Measurements from ENCODE around the gene SLIT3. TPM values are rescaled to one million over a fixed set of nuclear protein-coding genes. Genes with fewer than 3 reads are reported as not detected.

The SLIT3 gene
- total RNA-seq, 1 experiment from 2014 or later: 0.10 TPM

DNA sequence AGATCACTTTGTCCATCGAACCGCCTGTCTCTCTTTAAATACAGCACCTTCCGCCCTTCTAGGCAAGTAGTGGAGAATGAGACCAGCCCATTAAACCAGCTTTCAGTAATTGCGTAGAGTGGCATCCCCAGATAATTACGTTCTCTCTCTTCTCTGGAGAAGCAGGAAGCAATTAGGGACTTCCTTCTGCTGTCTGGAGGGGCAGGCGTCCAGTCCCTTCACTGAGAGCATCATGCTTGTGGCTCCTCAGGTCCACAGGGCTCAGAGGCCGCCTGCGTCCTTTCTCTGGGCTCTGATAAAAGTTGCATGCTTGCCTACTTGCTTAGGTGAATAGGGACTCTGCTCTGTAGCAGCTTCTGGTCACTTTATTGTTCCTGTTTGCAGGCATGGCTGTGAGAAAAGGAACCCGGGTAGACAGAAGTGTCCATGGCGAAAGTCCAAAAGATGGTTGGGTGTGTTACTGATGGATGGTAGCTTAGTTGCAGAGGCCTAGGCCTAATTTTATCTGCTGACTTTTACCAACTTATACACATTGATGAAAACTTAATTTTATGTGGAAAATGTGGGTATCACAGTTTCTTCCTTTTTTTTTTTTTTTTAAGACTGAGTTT lies 422.7 kb downstream of the SLIT3 start:
- Histone ChIP-seq H3K27me3 (ENCODE audit: insufficient read depth, low read length) (peaks cover 82% of the 10 kb centered on the region), H3K9me2 (ENCODE audit: insufficient read depth) (no peaks in the 10 kb centered on the region), H3K27ac (ENCODE audit: low read depth, low read length) (no peak overlapping the region), H2AFZ (ENCODE audit: low read depth, low read length, poor library complexity, severe bottlenecking) (no peak overlapping the region), H3K4me2 (ENCODE audit: low read length) (no peak overlapping the region), H3K36me3 (ENCODE audit: control insufficient read depth in 1 of 2, insufficient read depth in 2 of 2, low read length in 2 of 2) (no peaks in the 10 kb centered on the region), H3K4me3 (replicated peaks in 1 of 2; ENCODE audit: low read depth in 1 of 2, low read length in 2 of 2) (no peak overlapping the region), H3K4me1 (ENCODE audit: control insufficient read depth in 1 of 2, insufficient read depth in 2 of 2, low read length in 2 of 2) (no peaks in the 10 kb centered on the region), H3K9ac (ENCODE audit: low read length) (no peak overlapping the region), H3K79me2 (ENCODE audit: insufficient read depth, low read length) (no peaks in the 10 kb centered on the region), H3K9me3 (ENCODE audit: control insufficient read depth in 1 of 2, insufficient read depth in 1 of 2, low read depth in 1 of 2, low read length in 2 of 2) (no peaks in the 10 kb centered on the region), H4K20me1 (ENCODE audit: insufficient read depth) (no peaks in the 10 kb centered on the region)
- POLR2A ChIA-PET: no interaction called here
- TF ChIP-seq SP1 (IDR thresholded peaks at IDR 0.05; ENCODE audit: low read depth): no peak
- no peak for TF ChIP-seq EZH2 (IDR thresholded peaks at IDR 0.05)
- no peak for TF ChIP-seq JUND (IDR thresholded peaks at IDR 0.05)
- TF ChIP-seq ZBTB33 (IDR thresholded peaks at IDR 0.05; ENCODE audit: extremely low read depth, insufficient replicate concordance, low read length): no peak
- TF ChIP-seq EGR1 (IDR thresholded peaks at IDR 0.05; ENCODE audit: low read depth): no peak
- BruUV-seq (replicated peaks): no TSS peak
- no peak for DNase-seq (ENCODE audit: low read depth, low spot score)
- CTCF ChIA-PET: no interaction called here
- RAD21 ChIA-PET (ENCODE audit: low non-redundant PET in 1 of 2, low total read pairs in 2 of 2, uncharacterized antibody in 2 of 2, unreplicated experiment in 2 of 2): no interaction called here
- ATAC-seq: no peak
- intact Hi-C loops (cut with micrococcal nuclease): no loop called here

- H2AFZ ChIP-seq (ENCODE audit: low read depth, low read length, poor library complexity, severe bottlenecking): no peak overlapping the region
- CTCF ChIA-PET: no interaction called here
- TF ChIP-seq SIN3A (IDR thresholded peaks at IDR 0.05; ENCODE audit: low read depth) (no peak), RAD21 (IDR thresholded peaks at IDR 0.05; ENCODE audit: low read depth) (no peak), EZH2 (IDR thresholded peaks at IDR 0.05) (no peak), SP1 (IDR thresholded peaks at IDR 0.05; ENCODE audit: low read depth) (no peak), CEBPB (IDR thresholded peaks at IDR 0.05; ENCODE audit: low read depth) (no peak), JUND (IDR thresholded peaks at IDR 0.05) (no peak), TCF7L2 (IDR thresholded peaks at IDR 0.05; ENCODE audit: borderline replicate concordance, extremely low read depth, insufficient read depth, insufficient read length) (no peak), FOSL1 (IDR thresholded peaks at IDR 0.05; ENCODE audit: low read depth) (no peak), EGR1 (IDR thresholded peaks at IDR 0.05; ENCODE audit: low read depth) (no peak)
- TF ChIP-seq, protein P1, sequence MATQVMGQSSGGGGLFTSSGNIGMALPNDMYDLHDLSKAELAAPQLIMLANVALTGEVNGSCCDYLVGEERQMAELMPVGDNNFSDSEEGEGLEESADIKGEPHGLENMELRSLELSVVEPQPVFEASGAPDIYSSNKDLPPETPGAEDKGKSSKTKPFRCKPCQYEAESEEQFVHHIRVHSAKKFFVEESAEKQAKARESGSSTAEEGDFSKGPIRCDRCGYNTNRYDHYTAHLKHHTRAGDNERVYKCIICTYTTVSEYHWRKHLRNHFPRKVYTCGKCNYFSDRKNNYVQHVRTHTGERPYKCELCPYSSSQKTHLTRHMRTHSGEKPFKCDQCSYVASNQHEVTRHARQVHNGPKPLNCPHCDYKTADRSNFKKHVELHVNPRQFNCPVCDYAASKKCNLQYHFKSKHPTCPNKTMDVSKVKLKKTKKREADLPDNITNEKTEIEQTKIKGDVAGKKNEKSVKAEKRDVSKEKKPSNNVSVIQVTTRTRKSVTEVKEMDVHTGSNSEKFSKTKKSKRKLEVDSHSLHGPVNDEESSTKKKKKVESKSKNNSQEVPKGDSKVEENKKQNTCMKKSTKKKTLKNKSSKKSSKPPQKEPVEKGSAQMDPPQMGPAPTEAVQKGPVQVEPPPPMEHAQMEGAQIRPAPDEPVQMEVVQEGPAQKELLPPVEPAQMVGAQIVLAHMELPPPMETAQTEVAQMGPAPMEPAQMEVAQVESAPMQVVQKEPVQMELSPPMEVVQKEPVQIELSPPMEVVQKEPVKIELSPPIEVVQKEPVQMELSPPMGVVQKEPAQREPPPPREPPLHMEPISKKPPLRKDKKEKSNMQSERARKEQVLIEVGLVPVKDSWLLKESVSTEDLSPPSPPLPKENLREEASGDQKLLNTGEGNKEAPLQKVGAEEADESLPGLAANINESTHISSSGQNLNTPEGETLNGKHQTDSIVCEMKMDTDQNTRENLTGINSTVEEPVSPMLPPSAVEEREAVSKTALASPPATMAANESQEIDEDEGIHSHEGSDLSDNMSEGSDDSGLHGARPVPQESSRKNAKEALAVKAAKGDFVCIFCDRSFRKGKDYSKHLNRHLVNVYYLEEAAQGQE (IDR thresholded peaks at IDR 0.05; ENCODE audit: low read depth): no peak
Measured at GRCh38 chr5:168877132-168877892, 423.6 kb downstream of the SLIT3 start.

More at GRCh38 chr5:168877132-168877892, 423.6 kb downstream of the SLIT3 start:
- ATAC-seq (no peak), DNase-seq (ENCODE audit: low read depth, low spot score) (no peak)
- H4K20me1 ChIP-seq (ENCODE audit: insufficient read depth): no peaks in the 10 kb centered on the region
- H3K4me2 ChIP-seq (ENCODE audit: low read length): no peak overlapping the region
- no peak overlapping the region for H3K27ac ChIP-seq (ENCODE audit: low read depth, low read length)
- no peak overlapping the region for H3K9ac ChIP-seq (ENCODE audit: low read length)
- no peaks in the 10 kb centered on the region for H3K9me2 ChIP-seq (ENCODE audit: insufficient read depth)
- peaks cover 83% of the 10 kb centered on the region for H3K27me3 ChIP-seq (ENCODE audit: insufficient read depth, low read length)
- no peaks in the 10 kb centered on the region for H3K9me3 ChIP-seq (ENCODE audit: control insufficient read depth in 1 of 2, insufficient read depth in 1 of 2, low read depth in 1 of 2, low read length in 2 of 2)
- H3K36me3 ChIP-seq (ENCODE audit: control insufficient read depth in 1 of 2, insufficient read depth in 2 of 2, low read length in 2 of 2): no peaks in the 10 kb centered on the region
- intact Hi-C loops (cut with micrococcal nuclease): no loop called here
- no peaks in the 10 kb centered on the region for H3K79me2 ChIP-seq (ENCODE audit: insufficient read depth, low read length)
- ChIA-PET POLR2A (no interaction called here), RAD21 (ENCODE audit: low non-redundant PET in 1 of 2, low total read pairs in 2 of 2, uncharacterized antibody in 2 of 2, unreplicated experiment in 2 of 2) (no interaction called here)
- no TSS peak for BruUV-seq (replicated peaks)
- no peaks in the 10 kb centered on the region for H3K4me1 ChIP-seq (ENCODE audit: control insufficient read depth in 1 of 2, insufficient read depth in 2 of 2, low read length in 2 of 2)
- no peak overlapping the region for H3K4me3 ChIP-seq (replicated peaks in 1 of 2; ENCODE audit: low read depth in 1 of 2, low read length in 2 of 2)

Measured in HCT116 (cell line).